Stimulated activated CD8-positive, alpha-beta memory T cell treated with anti-CD3 and anti-CD28 coated beads, Interleukin-4, amount 100 ng/mL, for 1 hour (primary cell): ENCODE measurements around the gene TENT5A.

Experiments
- DNase-seq, 2 donors: peaks; one replicate each; pipeline ENCODE4 v3.0.0-alpha.2; 2020; ENCODE audit warnings: low read depth in 2 of 2, low spot score in 1 of 2

TENT5A gene

GRCh38 chr6:81718126-81718525 is 34.4 kb downstream of the TENT5A start:
- DNase-seq, result no peak

GRCh38 chr6:81714684-81715083 is 37.8 kb downstream of the TENT5A start:
- DNase-seq, result no peak

GRCh38 chr6:81713205-81713604 is 39.3 kb downstream of the TENT5A start:
- no peak for DNase-seq

GRCh38 chr6:81708113-81708699 is 44.3 kb downstream of the TENT5A start:
- DNase-seq, result no peak

GRCh38 chr6:81704700-81705099 is 47.8 kb downstream of the TENT5A start:
- no peak for DNase-seq

- no peak for DNase-seq
Observed at GRCh38 chr6:81700414-81700813, 52.1 kb downstream of the TENT5A start.

- DNase-seq, result no peak
Observed at GRCh38 chr6:81697559-81697958, 54.9 kb downstream of the TENT5A start.

- no peak for DNase-seq
Observed at GRCh38 chr6:81696524-81696923, 56.0 kb downstream of the TENT5A start.
